Activated T-cell treated with anti-CD3 and anti-CD28 coated beads, Interleukin-2, amount 50 U/mL, for 72 hours (primary cell): ENCODE measurements around the gene HS6ST1. TPM values are rescaled to one million over a fixed set of nuclear protein-coding genes. Genes with fewer than 3 reads are reported as not detected.

Experiments used
- ATAC-seq, 2 donors: fragments of 150-1000 bp; cut with Tn5 transposase; replicated peaks in 1 of 2; 2 replicates each; pipeline ENCODE4 v1.10.0; 2021; ENCODE audit warnings: moderate library complexity in 2 of 2, mild to moderate bottlenecking in 1 of 2
- DNase-seq, 2 donors: peaks; one replicate each; pipeline ENCODE4 v3.0.0; 2021 to 2022; ENCODE audit warnings: mixed read lengths in 1 of 2
- H3K27ac Mint-ChIP-seq: one replicate; pipeline ENCODE4 v1.8.0; 2022; ENCODE audit warnings: mild to moderate bottlenecking, moderate library complexity, mixed read lengths
- H3K27me3 Mint-ChIP-seq: one replicate; pipeline ENCODE4 v1.8.0; 2022; ENCODE audit warnings: low read depth, mixed read lengths
- H3K36me3 Mint-ChIP-seq, 2 donors: one replicate each; pipeline ENCODE4 v1.8.0; 2022; ENCODE audit warnings: mixed read lengths in 2 of 2, mild to moderate bottlenecking in 1 of 2; ENCODE audit not compliant: insufficient read depth in 2 of 2
- H3K4me1 Mint-ChIP-seq: one replicate; pipeline ENCODE4 v1.8.0; 2022; ENCODE audit warnings: low read depth, mixed read lengths
- H3K4me3 Mint-ChIP-seq, 2 donors: one replicate each; pipeline ENCODE4 v1.8.0; 2022; ENCODE audit warnings: mild to moderate bottlenecking in 2 of 2, mixed read lengths in 2 of 2, moderate library complexity in 2 of 2
- H3K9me3 Mint-ChIP-seq, 2 donors: one replicate each; pipeline ENCODE4 v1.8.0; 2022; ENCODE audit warnings: mixed read lengths in 2 of 2
- total RNA-seq, 2 donors: library from RNA; stranded (reverse); gene quantifications; one replicate each; pipeline ENCODE4 v1.2.3, GENCODE V29; 2022

The HS6ST1 gene
- total RNA-seq, 2 donors from 2014 or later = 10.6 to 11.3 TPM

DNA sequence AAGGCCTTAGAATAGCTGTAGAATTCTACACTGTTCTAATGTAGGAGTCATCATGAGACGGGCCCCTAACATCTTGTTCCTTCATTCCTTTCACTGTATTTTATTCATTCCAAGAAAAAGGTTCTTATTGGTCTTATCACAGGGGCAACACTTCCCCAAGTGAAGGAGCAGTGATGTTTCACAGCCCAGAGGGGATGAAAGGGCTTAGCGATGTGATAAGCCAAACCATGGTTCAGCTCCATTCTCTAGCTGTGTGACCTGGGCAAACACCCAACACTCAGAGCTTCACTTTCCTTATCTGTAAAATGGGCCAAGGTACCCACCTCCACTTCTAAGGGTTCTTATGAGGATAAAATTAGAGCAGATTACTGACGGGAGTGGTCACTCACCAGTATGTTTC is 25.4 kb upstream of the HS6ST1 start:
- Mint-ChIP-seq H3K4me3 (no peak overlapping the region), H3K27ac (no peak overlapping the region), H3K4me1 (no peaks in the 10 kb centered on the region), H3K27me3 (no peaks in the 10 kb centered on the region), H3K9me3 (peaks cover 11 to 13% of the 10 kb centered on the region in 2 donors), H3K36me3 (peaks cover 2 to 3% of the 10 kb centered on the region in 2 donors)
- no peak for DNase-seq
- no peak for ATAC-seq

DNA sequence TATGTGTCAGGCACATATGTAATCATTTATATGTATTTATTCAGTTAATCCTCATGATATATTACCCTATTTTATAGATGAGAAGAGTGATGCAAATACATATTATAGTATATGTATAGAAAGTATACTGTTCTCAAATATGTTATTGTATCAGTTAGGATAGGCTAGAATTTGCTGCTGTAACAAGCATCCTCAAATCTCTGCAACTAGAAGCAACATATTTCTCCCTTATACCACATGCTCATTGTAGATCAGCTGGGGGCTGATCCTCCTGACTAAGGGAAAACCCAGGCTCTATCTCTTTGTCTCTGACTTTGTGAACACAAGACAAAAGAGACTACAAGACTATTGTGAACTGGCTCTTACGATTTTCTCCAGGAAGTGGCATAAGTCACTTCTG is 24.8 kb upstream of the HS6ST1 start:
- Mint-ChIP-seq H3K9me3 (peaks cover 11 to 13% of the 10 kb centered on the region in 2 donors), H3K4me3 (no peak overlapping the region), H3K27me3 (no peaks in the 10 kb centered on the region), H3K27ac (no peak overlapping the region), H3K4me1 (no peaks in the 10 kb centered on the region), H3K36me3 (peaks cover 2 to 3% of the 10 kb centered on the region in 2 donors)
- ATAC-seq (no peak), DNase-seq (no peak)

DNA sequence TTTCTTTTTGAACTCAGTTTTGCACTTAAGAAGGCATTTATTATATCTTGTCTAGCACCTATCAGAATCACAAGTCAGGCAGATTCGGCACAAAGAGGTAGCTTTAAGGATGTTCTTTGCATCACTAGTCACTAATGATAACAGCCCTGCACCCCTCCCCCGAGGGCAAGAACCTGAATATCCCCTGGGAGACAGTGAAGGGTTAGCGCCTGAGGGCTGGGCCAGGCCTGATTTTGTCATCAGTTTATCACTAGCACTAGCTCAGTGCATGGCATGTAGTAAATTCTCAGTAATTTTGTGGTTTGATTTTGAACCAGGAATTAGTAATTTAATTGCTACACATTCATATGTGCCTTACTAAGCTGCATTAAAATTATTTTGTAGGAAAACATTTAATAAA is 23.9 kb upstream of the HS6ST1 start:
- ATAC-seq = no peak

DNA sequence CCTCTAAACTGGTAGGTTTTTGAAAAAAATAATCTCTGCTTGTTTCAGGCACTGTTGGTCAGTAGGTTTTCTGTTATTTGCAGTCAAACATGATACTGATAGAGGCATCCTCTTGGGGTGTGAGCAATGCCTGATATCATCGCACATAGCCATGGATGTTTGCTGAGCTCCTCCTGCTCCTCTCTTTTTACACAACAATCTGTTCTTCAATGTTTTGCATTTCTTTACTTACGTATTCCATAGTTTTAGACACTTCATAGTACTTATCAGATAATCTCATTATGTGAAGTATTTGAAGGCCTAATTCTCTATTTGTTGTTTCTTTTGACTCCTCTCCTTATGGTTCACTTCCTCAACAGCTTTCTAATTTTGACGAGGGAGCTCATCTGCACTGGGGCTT is 23.0 kb upstream of the HS6ST1 start:
- Mint-ChIP-seq H3K27ac (no peak overlapping the region), H3K36me3 (peaks cover 2 to 3% of the 10 kb centered on the region in 2 donors), H3K9me3 (peaks cover 11 to 13% of the 10 kb centered on the region in 2 donors), H3K4me1 (no peaks in the 10 kb centered on the region), H3K27me3 (no peaks in the 10 kb centered on the region), H3K4me3 (no peak overlapping the region)
- no peak for DNase-seq
- no peak for ATAC-seq

More for the DNA sequence above, 23.9 kb upstream of the HS6ST1 start:
- peaks cover 2 to 3% of the 10 kb centered on the region in 2 donors for H3K36me3 Mint-ChIP-seq
- H3K27me3 Mint-ChIP-seq = no peaks in the 10 kb centered on the region
- H3K4me1 Mint-ChIP-seq = no peaks in the 10 kb centered on the region
- no peak overlapping the region for H3K27ac Mint-ChIP-seq
- H3K4me3 Mint-ChIP-seq = no peak overlapping the region
- no peak for DNase-seq
- peaks cover 11 to 13% of the 10 kb centered on the region in 2 donors for H3K9me3 Mint-ChIP-seq

DNA sequence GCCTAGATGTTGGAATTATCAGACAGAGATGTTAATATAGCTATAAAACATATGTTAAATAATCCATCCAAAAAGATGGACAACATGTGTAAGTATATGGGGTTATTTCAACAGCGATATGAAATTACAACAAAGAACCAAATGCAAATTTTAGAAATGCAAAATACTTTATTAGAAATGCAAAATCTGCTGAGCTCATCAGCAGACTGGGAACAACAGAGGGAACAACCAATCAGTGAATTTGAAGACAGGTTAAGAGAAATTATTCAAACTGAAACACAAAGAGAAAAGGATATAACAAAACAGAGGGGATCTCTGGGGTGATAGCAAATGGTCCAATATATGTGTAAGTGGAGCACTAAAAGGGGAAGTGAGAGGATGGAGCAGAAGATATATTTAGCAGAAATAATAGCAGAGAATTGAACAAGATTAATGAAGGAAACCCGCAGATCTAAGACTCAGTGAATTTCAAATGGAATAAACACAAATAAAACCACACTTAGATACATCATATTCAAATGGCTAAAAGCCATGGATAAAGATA is 13.5 kb upstream of the HS6ST1 start:
- Mint-ChIP-seq H3K9me3 (peaks cover 8 to 15% of the 10 kb centered on the region in 2 donors), H3K4me1 (peaks cover 17% of the 10 kb centered on the region), H3K27me3 (peaks cover 13% of the 10 kb centered on the region), H3K4me3 (no peak overlapping the region), H3K27ac (no peak overlapping the region), H3K36me3 (peaks cover 10 to 16% of the 10 kb centered on the region in 2 donors)
- no peak for DNase-seq
- ATAC-seq = no peak

DNA sequence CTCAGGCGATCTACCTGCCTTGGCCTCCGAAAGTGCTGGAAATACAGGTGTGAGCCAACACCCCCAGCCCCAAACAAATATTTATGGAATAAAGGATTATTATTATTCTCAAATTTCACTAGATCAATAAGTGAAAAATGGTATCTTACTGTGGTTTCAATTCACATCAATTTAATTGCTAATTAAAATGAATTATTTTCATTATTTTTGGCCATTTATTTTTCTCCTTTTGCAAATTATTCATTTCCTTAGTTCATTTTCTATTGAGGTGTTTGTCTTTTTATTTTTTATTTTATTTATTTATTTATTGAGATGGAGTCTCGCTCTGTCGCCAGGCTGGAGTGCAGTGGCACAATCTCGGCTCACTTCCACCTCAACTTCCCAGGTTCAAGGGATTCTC is 11.9 kb upstream of the HS6ST1 start:
- Mint-ChIP-seq H3K27me3 (peaks cover 13% of the 10 kb centered on the region), H3K36me3 (peaks cover 10 to 16% of the 10 kb centered on the region in 2 donors), H3K4me3 (no peak overlapping the region), H3K27ac (no peak overlapping the region), H3K4me1 (peaks cover 17% of the 10 kb centered on the region), H3K9me3 (peaks cover 8 to 15% of the 10 kb centered on the region in 2 donors)
- DNase-seq (no peak), ATAC-seq (no peak)

DNA sequence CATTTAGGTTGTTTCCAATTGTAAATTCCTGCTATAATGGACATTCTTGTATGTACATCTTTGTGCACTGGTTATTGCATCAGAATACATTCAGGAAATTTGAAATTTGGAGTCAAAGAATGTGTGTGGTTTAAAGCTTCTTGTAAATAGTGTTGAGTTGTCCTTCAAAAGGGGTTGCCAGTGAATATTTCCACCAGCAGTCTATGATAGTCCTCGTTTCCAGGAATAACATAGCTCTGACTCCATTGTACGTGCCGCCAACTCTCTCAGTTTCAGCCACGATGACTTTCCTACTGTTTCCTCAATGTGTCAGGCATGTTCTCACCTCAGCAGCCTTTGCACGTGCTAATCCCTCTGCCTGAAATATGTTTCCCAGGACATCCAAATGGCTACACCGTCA is 10.9 kb upstream of the HS6ST1 start:
- Mint-ChIP-seq H3K27ac (no peak overlapping the region), H3K36me3 (peaks cover 10 to 16% of the 10 kb centered on the region in 2 donors), H3K4me1 (peaks cover 17% of the 10 kb centered on the region), H3K27me3 (peaks cover 13% of the 10 kb centered on the region), H3K4me3 (no peak overlapping the region), H3K9me3 (peaks cover 8 to 15% of the 10 kb centered on the region in 2 donors)
- DNase-seq = no peak
- ATAC-seq = peak; percentile 33 to 37

DNA sequence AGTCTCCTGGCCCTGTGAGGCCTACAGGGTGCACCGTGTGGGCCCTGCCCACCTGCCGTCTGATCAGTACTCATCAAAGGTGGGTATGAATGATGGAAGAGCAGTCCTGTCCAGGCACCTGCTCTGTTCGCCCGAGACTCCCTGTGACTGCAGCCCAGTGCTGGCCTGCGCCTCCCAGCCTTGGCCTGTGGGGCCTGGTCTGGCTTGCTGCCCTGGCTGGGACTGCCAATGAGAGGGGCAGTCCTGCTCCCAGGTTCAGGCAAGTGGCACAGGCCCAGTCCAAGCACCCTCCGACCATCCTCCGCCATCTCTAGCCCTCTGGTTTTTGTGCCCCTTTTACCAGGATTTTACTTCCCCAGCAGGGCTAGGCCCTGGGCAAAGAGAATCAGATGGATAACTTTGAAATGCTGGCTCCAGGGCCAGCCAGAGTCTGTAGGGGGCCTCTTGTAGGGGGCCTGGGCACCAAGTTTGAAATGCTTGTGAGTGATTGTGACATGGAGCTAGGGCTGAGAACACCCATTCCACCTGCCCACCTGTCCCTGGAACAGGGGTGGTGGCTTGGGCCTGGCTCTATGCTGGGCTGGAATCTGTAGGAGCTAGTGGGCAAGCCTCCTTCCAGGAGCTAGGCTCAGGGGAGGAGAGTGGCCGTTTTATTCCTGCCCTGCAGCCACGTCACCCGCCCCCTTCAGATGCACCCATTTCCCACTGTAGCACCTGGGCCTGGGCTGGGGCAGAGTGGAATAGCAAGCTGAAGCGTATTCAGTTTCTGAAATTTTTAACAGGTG is 8.7 kb upstream of the HS6ST1 start:
- Mint-ChIP-seq H3K4me1 (peaks cover 12% of the 10 kb centered on the region), H3K27me3 (peaks cover 6% of the 10 kb centered on the region), H3K4me3 (no peak overlapping the region), H3K9me3 (peaks cover 8 to 10% of the 10 kb centered on the region in 2 donors), H3K27ac (no peak overlapping the region), H3K36me3 (peaks cover 10 to 12% of the 10 kb centered on the region in 2 donors)
- ATAC-seq (no peak), DNase-seq (no peak)

DNA sequence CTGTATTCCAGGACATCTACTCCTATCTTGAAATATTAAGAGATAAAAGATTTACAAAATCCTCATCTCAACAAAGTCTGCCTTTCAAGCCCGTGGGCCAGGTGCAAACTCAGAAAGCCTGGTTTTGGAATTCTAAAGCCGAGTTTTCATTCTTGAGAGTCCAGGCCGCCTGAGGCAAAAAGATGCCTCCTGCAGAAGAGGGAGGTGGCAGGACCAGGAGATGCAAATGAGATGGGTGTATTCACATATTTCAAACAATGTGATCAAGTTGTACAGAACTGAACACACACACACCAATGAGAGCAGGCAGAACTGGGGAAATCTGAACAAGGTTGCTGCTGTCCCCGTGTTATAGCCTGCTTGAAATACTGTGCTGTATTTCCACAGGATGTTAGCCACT is 7.7 kb upstream of the HS6ST1 start:
- peaks cover 3% of the 10 kb centered on the region for H3K27me3 Mint-ChIP-seq
- peaks cover 15% of the 10 kb centered on the region for H3K4me1 Mint-ChIP-seq
- H3K9me3 Mint-ChIP-seq = peaks cover under 1 to 2% of the 10 kb centered on the region in 2 donors
- no peak for ATAC-seq
- no peak for DNase-seq
- H3K4me3 Mint-ChIP-seq = no peak overlapping the region
- H3K27ac Mint-ChIP-seq = no peak overlapping the region
- H3K36me3 Mint-ChIP-seq = peaks cover 2% of the 10 kb centered on the region in 2 donors

DNA sequence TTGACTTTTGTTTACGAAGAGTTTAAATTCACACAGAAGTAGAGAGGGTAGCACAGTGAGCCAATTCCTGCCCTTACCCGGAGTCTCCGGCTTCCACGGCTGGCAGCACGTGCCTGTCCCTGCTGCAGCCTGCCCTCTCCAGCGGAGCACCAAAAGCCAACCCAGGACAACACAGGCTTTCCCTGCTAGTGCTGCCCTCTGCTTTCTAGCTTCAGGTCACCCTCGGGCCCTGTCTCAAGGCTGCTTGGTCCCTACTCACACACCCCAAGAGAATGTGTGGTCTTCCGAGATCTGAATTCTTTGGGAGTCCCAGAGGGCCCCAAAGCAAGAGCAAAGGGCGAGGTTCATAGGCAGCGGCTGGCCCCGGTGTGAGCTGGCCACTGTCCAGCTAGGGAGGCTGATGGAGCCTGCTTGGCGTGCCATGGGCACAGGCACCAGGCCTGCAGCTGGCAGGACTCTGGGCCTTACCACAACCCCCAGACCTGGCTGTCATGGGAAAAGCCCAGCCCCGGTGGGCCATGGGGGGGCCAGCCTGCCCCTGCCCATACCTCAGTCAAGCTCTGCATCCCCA is 7.0 kb upstream of the HS6ST1 start:
- DNase-seq = no peak
- ATAC-seq = no peak
- H3K9me3 Mint-ChIP-seq = peaks cover 0 to 2% of the 10 kb centered on the region in 2 donors
- H3K27ac Mint-ChIP-seq = no peak overlapping the region
- peaks cover 8% of the 10 kb centered on the region for H3K27me3 Mint-ChIP-seq
- H3K4me1 Mint-ChIP-seq = peaks cover 19% of the 10 kb centered on the region
- no peak overlapping the region for H3K4me3 Mint-ChIP-seq
- peaks cover 0 to 2% of the 10 kb centered on the region in 2 donors for H3K36me3 Mint-ChIP-seq

DNA sequence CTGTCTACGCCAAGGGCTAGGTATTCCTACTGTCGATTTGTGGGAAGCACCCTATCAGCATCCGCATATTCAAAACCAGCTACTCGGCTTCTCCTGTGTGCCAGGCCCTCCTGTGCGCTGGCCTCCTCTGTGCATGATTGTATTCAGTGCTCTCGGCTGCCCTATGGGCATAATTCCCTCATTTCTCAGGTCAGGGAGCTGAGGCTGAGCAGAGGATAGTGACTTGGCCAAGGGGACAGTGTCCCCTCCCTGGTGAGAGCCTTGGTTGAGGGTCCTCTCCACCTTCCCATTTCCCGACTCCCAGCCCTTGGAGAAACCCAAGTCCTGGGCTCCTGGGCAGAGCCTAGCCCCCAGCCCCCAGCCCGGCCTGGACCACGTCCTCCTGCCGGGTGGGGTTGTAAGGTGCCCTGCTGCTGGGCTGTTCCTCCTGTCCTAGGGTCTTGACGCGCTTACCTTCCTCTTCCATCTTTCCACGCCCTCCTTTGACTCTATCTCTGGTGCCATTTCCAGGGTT is 6.3 kb upstream of the HS6ST1 start:
- H3K4me1 Mint-ChIP-seq = peaks cover 16% of the 10 kb centered on the region
- H3K27ac Mint-ChIP-seq = no peak overlapping the region
- H3K4me3 Mint-ChIP-seq = no peak overlapping the region
- H3K36me3 Mint-ChIP-seq = peaks cover 0 to under 1% of the 10 kb centered on the region in 2 donors
- ATAC-seq = no peak
- no peak for DNase-seq
- peaks cover 12% of the 10 kb centered on the region for H3K27me3 Mint-ChIP-seq
- H3K9me3 Mint-ChIP-seq = peaks cover 0 to under 1% of the 10 kb centered on the region in 2 donors

DNA sequence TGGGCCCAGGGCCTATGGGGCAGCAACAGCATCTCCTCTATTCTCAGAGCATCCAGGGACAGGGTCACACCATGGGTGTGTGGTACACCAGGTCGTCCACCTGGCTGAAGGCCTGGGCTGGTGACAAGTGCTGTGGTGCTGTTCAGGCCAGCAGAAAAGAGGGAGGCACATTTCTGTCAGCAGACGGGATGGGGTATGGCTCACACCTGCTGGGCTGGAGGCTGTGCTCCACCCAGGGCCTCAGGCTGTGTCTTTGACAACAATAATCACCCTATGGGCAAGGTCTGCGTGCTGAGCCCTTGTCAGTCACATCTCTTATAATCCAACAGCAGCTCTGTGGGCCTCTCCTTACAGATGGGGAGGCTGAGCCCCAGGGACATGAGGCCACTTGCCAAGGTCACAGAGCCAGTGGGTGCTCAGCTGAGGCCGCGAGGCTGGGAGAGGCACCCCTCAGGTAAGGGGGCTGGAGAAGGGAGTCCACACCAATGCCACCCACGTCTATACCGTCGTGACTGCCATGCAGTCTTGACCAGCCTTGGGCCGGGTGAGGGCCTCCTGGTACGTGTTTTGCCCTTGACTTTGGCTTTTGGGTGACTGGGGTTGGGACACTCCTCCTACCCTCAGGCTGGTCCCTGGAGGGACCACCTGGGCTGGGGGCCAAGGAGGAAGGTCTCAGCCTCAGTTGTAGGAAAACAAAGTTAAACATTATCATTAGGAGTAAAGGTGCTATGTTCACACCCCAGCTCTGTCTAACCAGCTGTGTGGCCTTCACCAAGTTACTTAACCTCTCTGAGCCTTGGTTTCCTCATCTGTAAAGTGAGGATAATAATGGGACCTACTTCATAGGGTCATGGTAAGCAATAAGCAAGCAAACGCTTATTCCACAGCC is 5.6 kb upstream of the HS6ST1 start:
- Mint-ChIP-seq H3K4me1 (peaks cover 9% of the 10 kb centered on the region), H3K27me3 (peaks cover 12% of the 10 kb centered on the region), H3K27ac (no peak overlapping the region), H3K9me3 (no peaks in the 10 kb centered on the region), H3K4me3 (no peak overlapping the region), H3K36me3 (no peaks in the 10 kb centered on the region)
- DNase-seq = no peak
- ATAC-seq = no peak
